RWPE2 (cell line): ENCODE data around the gene PLA2G2E.

Experiments
- ATAC-seq: fragments of 200-7000 bp; cut with Tn5 transposase; 3 replicates; pipeline ENCODE4 v1.9.1; 2021; ENCODE audit warnings: low read depth
- DNase-seq: peaks from one replicate; pipeline ENCODE4 v3.0.0-alpha.2; 2020; ENCODE audit warnings: low spot score
- H3K27ac ChIP-seq: fragments of 450-650 bp; 2 replicates; pipeline ENCODE4 v1.5.1; 2017; ENCODE audit warnings: mild to moderate bottlenecking; ENCODE audit not compliant: poor library complexity, severe bottlenecking
- H3K27me3 ChIP-seq: fragments of 250-450 bp; sonication (Bioruptor Pico); 2 replicates; pipeline ENCODE4 v1.5.1; 2021; ENCODE audit warnings: mild to moderate bottlenecking, moderate library complexity; ENCODE audit not compliant: insufficient read depth, poor library complexity, severe bottlenecking
- H3K36me3 ChIP-seq: fragments of 250-450 bp; sonication (Bioruptor Pico); 2 replicates; pipeline ENCODE4 v1.5.1; 2020; ENCODE audit warnings: low read depth, mild to moderate bottlenecking, moderate library complexity
- H3K4me1 ChIP-seq: fragments of 250-450 bp; sonication (Bioruptor Pico); 2 replicates; pipeline ENCODE4 v1.5.1; 2021; ENCODE audit warnings: mild to moderate bottlenecking, moderate library complexity; ENCODE audit not compliant: insufficient read depth, poor library complexity, severe bottlenecking
- H3K4me3 ChIP-seq: fragments of 250-450 bp; sonication (Bioruptor Pico); 2 replicates; pipeline ENCODE4 v1.5.1; 2021; ENCODE audit warnings: mild to moderate bottlenecking, moderate library complexity; ENCODE audit not compliant: severe bottlenecking
- H3K9me3 ChIP-seq: fragments of 250-450 bp; sonication (Bioruptor Pico); 2 replicates; pipeline ENCODE4 v1.5.1; 2021; ENCODE audit warnings: mild to moderate bottlenecking, moderate library complexity; ENCODE audit not compliant: severe bottlenecking
- TF ChIP-seq, protein P1 (sequence below): fragments of 450-650 bp; IDR thresholded peaks from one replicate; pipeline ENCODE4 v1.5.1; 2017; ENCODE audit warnings: mild to moderate bottlenecking, moderate library complexity; ENCODE audit not compliant: poor library complexity, severe bottlenecking

Gene PLA2G2E

DNA sequence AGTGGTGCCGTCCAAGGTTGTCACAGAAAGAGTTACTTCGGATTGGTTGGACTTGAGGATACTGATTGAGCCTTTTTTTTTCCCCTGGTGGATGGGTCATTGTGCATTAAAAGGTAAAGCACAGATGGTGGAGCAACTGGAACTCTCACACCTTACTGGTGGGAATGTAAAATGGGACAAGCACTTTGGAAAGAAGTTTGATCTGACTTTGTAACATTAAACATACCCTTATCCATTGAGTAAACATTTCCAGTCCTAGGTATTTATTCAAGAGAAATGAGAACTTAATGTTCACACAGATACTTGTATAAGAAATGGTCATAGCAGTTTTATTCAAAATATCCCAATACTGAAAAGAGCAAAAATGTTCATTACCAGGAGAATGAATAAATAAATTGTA, 41.1 kb upstream of the PLA2G2E start:
- peaks cover 6% of the 10 kb centered on the region for H3K27me3 ChIP-seq
- ATAC-seq (no peak), DNase-seq (no peak)
- H3K36me3 ChIP-seq = no peaks in the 10 kb centered on the region
- no peaks in the 10 kb centered on the region for H3K4me1 ChIP-seq
- H3K9me3 ChIP-seq = no peaks in the 10 kb centered on the region
- H3K4me3 ChIP-seq = no peak overlapping the region
- H3K27ac ChIP-seq = no peak overlapping the region
- TF ChIP-seq, protein P1, sequence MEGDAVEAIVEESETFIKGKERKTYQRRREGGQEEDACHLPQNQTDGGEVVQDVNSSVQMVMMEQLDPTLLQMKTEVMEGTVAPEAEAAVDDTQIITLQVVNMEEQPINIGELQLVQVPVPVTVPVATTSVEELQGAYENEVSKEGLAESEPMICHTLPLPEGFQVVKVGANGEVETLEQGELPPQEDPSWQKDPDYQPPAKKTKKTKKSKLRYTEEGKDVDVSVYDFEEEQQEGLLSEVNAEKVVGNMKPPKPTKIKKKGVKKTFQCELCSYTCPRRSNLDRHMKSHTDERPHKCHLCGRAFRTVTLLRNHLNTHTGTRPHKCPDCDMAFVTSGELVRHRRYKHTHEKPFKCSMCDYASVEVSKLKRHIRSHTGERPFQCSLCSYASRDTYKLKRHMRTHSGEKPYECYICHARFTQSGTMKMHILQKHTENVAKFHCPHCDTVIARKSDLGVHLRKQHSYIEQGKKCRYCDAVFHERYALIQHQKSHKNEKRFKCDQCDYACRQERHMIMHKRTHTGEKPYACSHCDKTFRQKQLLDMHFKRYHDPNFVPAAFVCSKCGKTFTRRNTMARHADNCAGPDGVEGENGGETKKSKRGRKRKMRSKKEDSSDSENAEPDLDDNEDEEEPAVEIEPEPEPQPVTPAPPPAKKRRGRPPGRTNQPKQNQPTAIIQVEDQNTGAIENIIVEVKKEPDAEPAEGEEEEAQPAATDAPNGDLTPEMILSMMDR = no peak

DNA sequence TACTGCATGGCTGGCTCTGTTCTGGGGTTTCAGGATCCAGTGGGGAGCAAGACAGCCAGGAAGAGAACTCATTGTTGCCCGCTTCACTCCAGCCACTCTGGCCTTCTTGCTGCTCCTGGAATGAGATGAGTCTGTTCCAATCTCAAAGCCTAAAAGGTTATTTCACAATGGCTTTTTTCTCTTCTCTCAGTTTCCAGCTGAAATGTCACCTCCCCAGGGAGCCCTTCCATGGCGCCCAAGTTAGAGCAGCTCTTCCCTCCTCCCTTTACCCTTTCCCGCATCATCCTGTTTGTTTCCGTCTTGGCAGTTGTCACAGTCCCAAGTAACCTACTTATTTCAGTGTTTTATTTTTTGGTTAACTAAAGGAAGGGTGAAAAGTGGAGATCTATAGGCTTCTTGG, 40.2 kb upstream of the PLA2G2E start:
- no peak for DNase-seq
- no peak overlapping the region for H3K27ac ChIP-seq
- no peaks in the 10 kb centered on the region for H3K4me1 ChIP-seq
- H3K27me3 ChIP-seq = peaks cover 6% of the 10 kb centered on the region
- no peak overlapping the region for H3K4me3 ChIP-seq
- no peaks in the 10 kb centered on the region for H3K9me3 ChIP-seq
- TF ChIP-seq, protein P1 = no peak
- ATAC-seq = no peak
- H3K36me3 ChIP-seq = no peaks in the 10 kb centered on the region

DNA sequence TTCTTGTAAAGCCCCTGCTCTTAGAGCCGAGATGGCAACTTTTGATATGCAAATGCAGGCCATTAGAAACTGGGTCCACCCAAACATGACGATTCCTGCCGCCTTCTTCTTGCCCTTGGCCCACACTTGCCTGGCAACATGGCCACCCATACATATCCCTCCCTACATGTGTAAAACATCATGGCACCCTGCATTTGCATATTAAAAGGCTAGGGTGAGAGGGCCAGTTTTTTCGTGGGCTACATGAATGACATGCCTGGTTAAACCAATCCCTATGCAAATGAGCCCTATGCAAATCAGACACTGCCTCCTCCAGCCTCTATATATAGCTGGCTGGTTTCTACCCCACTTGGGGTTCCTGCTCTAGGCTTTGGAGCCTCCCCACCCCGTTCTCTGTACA, 37.2 kb upstream of the PLA2G2E start:
- no peak overlapping the region for H3K27ac ChIP-seq
- H3K9me3 ChIP-seq = no peaks in the 10 kb centered on the region
- no peak for ATAC-seq
- no peak for DNase-seq
- H3K4me3 ChIP-seq = no peak overlapping the region
- no peaks in the 10 kb centered on the region for H3K4me1 ChIP-seq
- peaks cover 4% of the 10 kb centered on the region for H3K27me3 ChIP-seq
- TF ChIP-seq, protein P1 = no peak
- H3K36me3 ChIP-seq = no peaks in the 10 kb centered on the region

DNA sequence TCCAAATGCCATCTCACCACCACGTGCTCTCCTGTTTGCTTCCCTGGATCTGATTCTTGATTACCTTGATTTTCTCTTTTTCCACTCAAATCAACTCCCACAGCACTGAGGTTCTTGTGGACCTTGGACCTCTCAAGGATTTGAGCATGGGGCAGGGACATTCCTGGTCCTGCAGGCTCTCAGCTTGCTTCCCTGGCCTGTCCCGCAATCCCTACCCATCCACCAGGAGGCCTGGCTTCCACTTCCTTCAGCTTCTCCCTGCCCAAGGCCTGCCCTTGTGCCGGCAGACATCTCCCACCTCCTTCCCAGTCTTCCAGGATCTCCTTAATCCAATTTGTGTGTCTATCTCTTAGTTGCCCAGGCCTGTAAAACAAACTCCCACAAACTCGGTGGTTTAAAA, 34.4 kb upstream of the PLA2G2E start:
- ATAC-seq = no peak
- H3K36me3 ChIP-seq = no peaks in the 10 kb centered on the region
- H3K27me3 ChIP-seq = no peaks in the 10 kb centered on the region
- TF ChIP-seq, protein P1 = no peak
- DNase-seq = no peak
- no peak overlapping the region for H3K27ac ChIP-seq
- H3K4me3 ChIP-seq = no peak overlapping the region
- H3K4me1 ChIP-seq = no peaks in the 10 kb centered on the region
- no peaks in the 10 kb centered on the region for H3K9me3 ChIP-seq

DNA sequence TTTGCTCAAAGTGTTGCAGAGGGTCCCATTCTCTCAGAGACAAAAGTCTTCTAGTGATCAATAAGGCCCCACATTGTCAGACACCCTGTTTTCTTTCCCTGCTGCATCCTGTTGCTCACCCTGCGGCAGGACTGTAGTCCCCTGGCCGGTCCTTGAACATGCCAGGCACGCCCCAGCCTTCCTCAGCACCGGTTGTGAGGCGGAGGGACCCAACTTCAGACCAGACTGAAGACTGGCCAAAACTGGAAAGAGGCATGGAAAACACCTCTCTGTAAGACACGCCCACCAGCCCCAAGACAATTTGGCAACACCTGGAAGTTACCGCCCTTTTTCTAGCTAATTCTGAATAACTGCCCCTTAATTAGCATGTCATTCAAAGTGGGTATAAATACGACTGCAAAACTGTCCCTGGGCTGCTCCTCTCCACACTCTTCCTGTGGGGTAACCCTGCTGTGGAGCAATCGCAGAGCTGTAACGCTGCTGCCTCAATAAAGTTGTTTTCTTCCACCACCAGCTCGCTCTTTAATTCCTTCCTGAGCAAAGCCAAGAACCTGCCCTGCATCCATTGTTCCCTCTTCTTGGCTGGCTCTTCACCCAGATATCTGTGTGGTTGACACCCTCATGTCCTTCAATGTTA, 32.2 kb upstream of the PLA2G2E start:
- ATAC-seq = no peak
- Histone ChIP-seq H3K27ac (no peak overlapping the region), H3K4me1 (no peaks in the 10 kb centered on the region), H3K27me3 (no peaks in the 10 kb centered on the region), H3K9me3 (no peaks in the 10 kb centered on the region), H3K4me3 (no peak overlapping the region), H3K36me3 (no peaks in the 10 kb centered on the region)
- DNase-seq = no peak
- TF ChIP-seq, protein P1 = no peak
